ENCODE data around the gene GALNS.
"Not testable (repeated sequence)": the region's sequence is repeated elsewhere in the genome, so short reads cannot be mapped to it uniquely, and the experiment has no call there.

Gene GALNS, protein sequence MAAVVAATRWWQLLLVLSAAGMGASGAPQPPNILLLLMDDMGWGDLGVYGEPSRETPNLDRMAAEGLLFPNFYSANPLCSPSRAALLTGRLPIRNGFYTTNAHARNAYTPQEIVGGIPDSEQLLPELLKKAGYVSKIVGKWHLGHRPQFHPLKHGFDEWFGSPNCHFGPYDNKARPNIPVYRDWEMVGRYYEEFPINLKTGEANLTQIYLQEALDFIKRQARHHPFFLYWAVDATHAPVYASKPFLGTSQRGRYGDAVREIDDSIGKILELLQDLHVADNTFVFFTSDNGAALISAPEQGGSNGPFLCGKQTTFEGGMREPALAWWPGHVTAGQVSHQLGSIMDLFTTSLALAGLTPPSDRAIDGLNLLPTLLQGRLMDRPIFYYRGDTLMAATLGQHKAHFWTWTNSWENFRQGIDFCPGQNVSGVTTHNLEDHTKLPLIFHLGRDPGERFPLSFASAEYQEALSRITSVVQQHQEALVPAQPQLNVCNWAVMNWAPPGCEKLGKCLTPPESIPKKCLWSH

DNA sequence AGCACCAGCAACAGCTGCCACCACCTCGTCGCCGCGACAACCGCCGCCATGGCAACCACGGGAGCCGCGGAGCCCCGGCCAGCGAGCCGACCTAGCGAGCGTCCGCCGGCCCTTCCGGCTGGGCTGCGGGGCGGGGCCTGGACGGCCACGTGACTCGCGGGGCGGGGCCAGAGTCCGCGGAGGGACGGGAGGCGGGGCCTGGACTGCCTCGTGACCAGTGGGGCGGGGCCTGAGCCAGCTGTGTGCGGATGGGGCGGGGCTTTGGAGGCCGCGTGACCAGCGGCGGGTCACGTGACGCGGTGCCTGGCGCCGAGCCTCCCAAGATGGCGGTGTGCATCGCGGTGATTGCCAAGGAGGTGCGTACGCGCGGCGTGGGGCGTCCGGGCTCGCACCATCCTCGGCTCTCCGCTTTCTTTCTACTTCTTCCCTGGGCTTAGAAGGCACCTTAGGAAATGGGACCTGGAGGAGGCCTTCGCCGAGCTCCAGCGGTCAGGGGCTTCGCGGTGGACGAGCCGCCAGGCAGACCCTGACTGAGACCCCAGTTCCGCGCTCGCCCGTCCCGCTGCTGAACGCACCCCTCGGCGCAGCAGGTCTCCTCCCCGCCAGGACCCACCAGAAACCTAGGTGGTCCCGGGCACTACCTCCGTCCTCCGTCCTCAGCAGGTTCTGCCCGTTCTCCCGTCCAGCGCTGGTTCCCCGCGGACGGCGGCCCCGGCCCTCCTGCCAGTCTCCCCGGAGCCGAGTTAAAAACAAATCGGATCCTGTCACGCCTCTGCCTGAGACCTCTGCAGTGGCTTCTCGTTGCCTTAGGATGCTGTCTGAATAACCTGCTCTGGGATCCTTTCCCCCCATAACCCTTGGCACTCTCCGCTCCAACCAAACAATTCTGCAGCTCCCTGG lies at the start of gene GALNS, which contains the start of gene TRAPPC2L:
Gene GALNS, minus strand, starts transcription at position 120 of the 900 bp plus-strand sequence. Its CDS starts 70 bp downstream, at position 50.
Gene TRAPPC2L, plus strand, starts transcription at position 300 of the 900 bp plus-strand sequence. Its CDS starts 24 bp downstream, at position 324.
- in situ Hi-C loops (cut with MboI; ENCODE audit: low sequenced_read_pairs) = no loop called here

DNA sequence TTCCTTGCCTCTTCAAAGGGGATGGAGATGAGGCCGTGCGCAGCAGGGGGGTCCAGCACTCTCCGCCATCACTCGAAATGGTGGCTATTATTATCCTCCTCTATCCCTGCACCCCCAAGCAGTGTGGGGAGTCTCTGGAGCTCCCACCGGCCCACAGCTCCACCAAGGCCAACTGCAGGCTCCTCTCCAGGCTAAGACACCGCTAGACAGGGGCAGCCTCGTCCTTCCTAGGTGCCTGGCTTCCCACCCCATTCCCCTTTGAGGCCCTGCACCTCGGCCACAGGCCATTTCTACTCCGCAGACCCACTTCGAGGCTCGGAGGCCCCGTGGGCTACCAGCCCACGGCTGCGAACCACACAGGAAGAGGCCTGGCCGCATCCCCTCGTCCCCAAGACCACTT lies 49.3 kb upstream of the GALNS start:
- in situ Hi-C loops (cut with MboI; ENCODE audit: low sequenced_read_pairs) = no loop called here

DNA sequence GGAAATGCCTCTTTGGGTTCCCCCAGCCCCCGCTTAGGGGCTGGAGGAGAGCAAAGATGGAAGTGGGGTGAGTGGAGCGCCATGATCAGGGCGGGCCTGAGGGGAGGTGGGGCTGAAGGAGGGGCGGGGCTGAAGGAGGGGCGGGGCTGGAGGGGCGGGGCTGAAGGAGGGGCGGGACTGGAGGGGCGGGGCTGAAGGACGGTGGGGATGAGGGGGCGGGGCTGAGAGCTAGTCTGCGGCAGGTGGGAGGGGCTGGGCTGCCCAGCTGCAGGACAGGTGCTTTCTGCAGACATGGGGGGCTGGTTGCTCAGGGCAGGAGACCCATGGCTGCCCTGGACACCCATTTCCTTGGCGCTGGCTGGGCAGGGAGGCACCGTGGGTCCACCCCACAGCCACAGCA lies 48.8 kb upstream of the GALNS start:
- in situ Hi-C loops (cut with MboI; ENCODE audit: low sequenced_read_pairs) = no loop called here

DNA sequence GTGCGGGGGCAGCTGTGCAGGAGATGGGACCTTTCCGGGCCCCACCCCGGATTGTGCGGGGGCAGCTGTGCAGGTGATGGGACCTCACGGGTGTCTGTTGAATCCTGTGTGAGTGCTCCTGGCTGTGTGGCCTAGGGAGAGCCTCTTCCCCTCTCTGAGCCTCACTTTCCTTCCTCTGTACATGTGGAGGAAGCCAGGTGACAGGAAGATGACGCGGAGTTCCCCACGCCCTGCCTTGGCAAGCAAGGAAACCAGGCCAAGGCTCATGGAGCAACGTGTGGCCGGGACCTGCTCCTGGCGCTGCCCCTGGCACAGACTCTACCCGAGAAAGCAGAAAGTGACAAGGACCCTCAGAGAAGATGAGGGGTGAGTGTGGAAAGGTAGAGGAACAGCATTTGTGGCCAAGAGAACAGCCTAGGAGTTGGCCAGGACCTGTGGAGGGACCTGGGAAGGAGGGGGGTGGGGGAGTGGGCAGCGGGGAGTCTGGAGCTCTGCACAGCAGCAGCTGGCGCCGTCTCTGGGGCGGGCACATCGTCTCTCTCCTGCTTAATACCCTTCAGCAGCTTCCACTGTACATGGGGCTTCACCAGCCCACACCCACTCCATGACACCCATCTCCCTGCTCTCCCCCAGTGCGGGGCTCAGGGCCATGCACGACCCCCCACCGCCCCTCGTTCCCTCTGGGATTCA lies 48.1 kb upstream of the GALNS start:
- in situ Hi-C loops (cut with MboI; ENCODE audit: low sequenced_read_pairs) = no loop called here

DNA sequence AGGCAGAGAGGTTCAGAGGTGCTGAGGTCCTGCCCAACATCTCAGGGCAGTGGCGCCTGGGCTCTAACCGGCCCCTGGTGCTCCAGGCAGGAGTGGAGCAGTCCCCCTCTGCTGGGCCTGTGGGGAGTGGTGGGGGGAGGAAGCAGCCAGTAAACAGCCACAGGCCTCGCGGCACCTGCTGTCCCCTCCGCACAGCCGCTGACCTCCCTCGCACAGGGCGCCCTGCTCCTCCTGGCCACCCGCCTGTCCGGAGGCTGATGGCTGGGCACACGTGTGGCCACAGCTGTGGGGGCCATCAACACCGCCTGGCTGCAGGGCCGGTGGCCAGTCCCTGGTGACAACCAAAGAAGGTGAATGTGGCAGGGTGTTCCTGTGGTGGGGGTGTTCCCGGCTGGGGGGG lies 46.5 kb upstream of the GALNS start:
- in situ Hi-C loops (cut with MboI; ENCODE audit: low sequenced_read_pairs) = no loop called here

DNA sequence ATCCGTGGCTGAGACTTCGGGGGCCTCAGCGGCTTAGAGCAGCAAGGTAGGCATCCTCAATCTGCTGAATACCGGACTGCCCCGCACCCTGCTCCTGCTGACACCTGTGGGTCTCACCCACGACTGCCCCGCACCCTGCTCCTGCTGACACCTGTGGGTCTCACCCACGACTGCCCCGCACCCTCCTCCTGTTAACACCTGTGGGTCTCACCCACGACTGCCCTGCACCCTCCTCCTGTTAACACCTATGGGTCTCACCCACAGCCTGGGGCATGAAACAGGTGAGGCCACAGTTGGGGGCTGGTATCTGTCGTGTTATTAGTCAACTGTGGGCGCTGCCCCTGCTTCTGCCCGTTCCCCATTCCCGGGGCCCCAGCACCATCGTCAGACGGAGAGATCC lies 46.0 kb upstream of the GALNS start:
- in situ Hi-C loops (cut with MboI; ENCODE audit: low sequenced_read_pairs) = no loop called here

DNA sequence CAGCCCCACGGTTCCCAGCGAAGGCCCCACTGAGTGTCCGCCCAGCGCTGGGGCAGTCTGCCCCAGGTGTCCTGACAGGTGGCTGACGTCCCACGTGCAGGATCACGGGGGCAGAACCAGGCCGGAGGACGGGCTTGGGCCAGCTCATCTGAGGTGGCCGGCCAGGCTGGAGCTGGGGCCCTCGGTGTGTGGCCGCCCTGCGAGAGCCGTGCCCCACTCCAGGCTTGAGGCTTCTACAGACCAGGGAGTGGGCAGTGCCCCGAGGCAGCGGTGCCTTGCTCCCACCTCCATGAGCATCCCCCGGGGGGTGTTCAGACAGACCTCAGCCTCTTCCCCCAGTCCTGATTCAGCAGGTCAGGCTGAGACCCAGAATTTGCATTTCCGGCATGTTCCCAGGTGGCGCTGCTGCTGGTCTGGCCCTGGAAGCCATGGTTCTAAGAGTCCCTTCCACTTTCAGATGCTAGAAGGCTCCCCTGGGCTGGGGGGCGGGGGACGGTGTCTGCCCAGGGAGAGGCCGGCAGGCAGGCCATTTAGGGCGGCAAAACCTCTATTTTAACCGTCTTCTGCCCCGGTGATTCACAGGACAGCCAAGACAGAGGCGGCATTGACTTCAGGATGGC lies 45.1 kb upstream of the GALNS start:
- in situ Hi-C loops (cut with MboI; ENCODE audit: low sequenced_read_pairs) = no loop called here

DNA sequence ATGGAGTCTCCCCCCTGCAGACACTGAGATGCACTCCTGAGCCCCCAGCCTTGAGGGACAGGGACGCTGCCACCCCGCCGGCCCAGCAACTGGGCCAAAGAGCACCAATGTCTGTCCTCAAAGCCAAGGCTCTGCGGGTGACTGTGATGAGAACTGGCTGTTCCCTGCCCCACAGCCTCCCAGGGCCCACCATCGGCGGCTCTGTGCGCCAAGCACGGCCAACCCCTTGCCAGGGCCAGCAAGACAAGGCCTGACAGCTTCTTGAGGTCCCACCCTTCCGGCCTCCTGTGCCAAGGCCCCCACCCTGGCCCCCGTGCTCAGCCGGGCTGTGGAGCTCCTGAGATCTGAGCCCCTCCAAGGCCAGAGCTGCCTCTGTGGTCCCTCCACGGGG lies 43.9 kb upstream of the GALNS start:
- in situ Hi-C loops (cut with MboI; ENCODE audit: low sequenced_read_pairs) = no loop called here

DNA sequence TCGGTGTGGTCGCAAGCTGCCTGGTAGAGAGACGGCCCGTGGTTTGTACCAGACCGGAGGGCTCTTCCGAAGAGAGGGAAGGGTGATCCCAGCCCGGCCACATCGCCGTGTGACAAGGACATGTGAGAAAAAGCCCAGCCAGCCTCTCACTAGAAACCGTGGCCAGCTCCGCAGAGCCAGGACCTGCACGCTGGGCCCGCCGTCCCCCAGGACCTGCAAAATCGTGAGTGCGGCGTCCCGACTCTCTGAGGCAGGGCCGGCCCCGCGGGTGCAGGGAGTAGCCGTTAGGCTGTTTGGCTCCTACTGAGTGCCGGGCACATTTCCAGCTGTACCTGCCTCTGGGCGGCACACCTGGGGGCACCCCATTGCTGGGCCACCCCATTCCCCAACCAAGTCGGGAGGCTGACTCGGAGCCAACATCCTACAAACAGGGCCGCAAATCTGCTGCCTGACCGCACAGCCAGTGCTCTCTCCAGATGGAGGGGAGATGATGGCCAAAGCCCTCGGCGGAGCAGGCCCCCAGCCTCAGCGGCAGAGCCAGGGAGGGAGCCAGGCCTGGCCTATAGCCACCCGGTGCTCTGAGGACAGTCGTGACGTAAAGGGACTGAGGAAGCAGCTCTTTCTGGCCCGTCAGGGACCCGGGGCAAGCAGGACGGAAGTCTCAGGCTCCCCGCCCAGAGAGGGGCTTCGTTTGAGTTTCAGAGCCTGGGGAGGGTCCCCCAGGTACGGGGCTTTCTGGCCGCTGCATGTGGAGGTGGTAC lies 43.3 kb upstream of the GALNS start:
- in situ Hi-C loops (cut with MboI; ENCODE audit: low sequenced_read_pairs) = no loop called here

DNA sequence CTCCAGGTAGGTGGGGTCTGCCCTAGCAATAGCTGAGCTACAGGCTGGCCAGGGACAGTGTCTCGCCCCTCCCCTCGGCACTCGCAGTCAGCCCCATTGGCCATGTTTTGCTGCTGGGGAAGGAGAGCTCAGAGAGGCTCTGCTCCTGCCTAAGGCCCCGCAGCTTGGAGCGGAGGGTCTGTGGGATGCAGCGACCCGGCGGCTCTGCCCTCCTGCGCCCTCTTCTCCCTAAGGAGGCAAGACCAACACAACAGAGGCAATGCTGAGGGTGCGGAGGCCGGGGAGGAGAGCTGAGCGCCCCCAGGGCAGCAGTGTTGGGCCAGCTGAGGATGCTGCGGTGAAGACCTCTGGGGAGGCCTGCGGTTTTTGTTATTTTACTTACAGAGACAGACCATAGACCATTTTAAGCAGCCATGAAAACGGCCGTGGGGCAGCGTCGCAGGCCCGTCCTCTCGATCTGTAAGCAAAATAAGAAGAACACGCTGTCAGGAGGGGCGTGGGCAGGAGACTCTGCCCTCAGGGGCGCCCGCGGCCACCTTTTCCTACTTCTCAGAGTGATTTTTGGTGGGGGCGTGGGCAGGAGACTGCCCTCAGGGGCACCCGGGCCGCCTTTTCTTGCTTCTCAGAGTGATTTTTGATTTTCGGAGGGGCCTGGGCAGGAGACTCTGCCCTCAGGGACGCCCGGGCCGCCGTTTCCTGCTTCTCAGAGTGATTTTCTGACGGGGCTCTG lies 41.1 kb upstream of the GALNS start:
- in situ Hi-C loops (cut with MboI; ENCODE audit: low sequenced_read_pairs) = no loop called here

DNA sequence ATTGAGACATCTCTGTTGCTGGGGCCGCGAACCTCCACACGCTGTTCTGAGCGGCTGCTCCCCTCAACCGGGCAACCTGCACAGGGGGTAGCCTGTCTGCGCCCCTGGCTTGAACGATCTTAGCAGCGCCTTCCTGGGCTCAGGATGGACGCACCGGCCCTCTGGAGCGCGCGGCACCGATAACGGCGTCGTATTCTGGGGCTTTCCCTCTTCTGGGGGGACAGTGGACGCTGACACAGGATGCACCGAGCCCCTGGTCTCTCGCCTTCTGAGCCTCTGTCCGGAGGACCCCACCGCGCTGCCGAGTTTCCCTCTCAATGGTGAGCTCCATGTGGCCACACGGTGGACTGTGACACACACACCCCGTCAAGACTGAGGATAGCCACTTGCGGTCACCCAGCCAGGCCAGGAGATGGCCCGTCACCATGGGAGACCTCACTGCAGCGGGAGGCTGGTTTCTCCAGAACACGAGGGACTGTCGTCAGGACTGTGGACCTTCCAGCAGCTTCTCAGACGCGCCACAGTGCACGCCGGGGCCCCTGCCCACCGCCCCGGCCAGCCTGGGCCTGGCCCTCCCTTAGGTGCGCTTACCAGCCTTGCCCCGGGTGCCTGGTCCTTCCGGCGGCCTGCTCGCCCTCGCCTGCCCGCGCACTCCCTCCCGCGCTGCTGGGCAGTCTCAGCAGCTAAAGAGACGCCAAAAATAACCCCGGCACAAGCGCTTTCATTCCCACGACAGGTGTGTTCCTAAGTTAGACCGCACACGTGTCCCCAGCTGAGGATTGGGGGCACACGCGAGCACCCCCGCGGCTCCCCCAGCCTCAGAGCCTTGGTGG lies 39.7 kb upstream of the GALNS start:
- in situ Hi-C loops (cut with MboI; ENCODE audit: low sequenced_read_pairs) = no loop called here

DNA sequence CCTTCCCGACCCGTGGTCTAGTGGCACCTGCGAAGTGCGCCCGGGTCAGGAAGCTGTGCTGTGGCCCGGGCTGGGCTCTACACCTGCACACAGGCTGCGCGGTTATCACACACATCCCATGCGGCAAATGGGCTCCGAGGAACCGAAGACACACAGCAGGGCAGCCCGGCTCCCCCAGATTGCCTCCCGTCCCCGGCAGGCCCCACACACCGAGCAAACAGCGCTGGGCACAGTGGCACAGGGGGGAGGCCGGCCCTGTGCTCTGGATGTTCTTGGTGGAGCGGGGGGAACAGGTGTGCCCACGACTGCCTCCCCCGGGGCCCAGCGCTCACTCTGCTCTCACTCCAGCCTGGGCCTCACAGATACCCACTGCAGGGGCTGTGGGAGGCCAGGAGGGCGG lies 38.6 kb upstream of the GALNS start:
- in situ Hi-C loops (cut with MboI; ENCODE audit: low sequenced_read_pairs) = no loop called here

DNA sequence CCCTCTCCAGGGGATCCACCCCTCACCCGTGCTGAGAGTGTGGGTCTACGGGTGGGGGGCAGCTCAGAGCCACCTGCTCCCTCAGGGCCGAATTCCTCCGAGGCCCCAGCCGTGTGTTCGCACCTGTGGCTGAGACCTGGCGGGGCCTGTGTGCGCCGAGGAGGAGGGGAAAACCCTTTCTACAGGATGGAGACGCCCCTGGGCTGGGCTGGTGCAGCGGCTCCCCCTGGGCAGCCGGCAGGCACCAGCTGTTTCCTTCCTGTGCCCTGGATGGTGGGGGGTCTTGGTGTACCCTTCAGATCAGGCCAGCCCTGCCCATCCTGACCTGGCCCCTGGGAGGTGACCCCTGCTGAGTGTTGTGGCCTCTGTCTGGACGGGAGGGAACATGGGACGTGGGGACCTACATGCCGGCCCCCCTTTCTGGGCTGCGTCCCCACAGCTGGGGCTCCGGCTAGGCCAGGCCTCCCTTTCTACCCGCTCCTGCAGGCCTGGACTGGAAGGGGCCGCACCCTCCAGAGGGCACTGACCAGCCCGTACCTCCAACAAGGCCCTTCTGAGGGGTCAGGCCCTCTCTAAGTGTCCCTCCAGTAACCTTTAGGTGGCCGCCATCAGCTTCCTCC lies 38.0 kb upstream of the GALNS start:
- in situ Hi-C loops (cut with MboI; ENCODE audit: low sequenced_read_pairs) = no loop called here

DNA sequence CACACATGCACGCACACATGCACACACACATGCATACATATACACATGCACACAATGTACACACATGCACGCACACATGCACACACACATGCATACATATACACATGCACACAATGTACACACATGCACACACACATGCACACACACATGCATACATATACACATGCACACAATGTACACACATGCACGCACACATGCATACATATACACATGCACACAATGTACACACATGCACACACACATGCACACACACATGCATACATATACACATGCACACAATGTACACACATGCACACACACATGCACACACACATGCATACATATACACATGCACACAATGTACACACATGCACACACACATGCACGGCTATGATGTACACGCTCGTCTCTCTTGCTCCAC lies 37.5 kb upstream of the GALNS start:
- in situ Hi-C loops (cut with MboI; ENCODE audit: low sequenced_read_pairs) = not testable (repeated sequence)

DNA sequence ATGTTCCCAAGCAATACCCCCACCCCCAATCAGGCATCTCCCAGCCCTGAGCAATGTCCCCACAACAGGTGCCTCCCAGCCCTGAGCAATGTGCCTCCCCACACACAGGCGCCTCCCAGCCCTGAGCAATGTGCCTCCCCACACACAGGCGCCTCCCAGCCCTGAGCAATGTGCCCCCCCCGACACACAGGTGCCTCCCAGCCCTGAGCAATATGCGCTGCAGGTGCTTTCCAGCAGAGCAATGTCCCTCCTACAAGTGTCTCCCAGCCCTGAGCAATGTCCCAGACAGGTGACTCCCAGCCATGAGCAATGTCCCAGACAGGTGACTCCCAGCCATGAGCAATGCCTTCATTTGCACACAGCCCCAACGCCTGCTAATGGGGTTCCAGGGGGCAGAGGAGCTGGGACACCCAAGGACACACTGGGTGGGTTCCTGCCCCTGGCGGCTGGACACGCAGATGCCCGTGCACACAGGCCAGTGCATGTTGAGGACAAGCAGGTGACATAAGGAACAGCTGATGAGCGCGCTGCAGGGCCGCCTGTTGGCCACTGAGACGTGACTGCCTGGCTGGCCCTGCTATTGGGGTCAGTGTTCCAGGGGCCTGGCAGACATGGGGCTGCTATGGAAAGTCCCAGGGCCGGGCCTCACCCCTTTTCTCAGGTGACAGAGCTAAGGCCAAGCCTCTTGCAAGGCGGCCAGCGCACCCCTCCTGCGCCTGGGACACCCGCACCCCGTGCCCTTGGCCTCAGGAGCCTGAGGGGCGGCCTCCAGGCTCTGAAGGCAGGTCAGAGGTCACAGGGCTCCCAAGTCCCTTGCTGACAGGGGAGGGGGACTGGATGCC lies 36.6 kb upstream of the GALNS start:
- in situ Hi-C loops (cut with MboI; ENCODE audit: low sequenced_read_pairs) = no loop called here

DNA sequence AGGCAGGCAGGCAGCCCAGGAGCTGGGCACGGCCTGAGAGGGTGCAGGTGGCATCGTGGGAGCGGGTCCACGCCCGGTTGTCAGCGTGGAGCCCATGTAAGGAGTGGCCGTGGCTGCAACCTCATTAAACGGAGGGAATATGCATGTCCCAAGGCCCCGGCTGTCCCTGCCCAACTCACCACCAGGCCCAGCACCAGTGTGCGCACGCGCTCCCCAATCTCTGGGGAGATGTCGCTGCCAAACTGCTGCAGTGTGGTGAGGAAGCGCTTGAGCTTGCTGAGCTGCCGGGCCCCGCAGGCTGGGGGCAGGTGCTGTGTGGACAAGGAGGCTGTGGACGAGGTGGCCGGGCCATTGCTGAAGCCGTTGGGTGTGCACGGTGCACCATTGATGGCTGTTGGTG lies 35.3 kb upstream of the GALNS start:
- in situ Hi-C loops (cut with MboI; ENCODE audit: low sequenced_read_pairs) = no loop called here

DNA sequence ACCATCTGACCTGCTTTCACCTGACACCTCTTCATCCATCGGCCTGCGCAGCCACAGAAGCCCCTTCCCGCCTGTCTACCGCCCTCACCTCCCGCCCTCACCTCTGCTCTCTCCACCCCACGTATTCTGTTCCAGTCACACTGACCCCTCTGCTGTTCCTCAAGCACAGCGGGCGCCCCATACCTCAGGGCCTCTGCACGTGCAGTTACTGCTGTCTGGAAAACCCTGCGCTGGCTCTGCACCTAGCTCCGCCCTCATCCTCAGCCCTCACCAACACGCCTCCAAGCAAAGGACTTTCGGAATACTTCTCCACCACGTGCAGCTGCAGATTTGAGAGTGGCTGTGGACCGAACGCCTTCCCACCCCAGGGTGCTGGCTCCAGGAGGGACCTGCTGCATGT lies 34.3 kb upstream of the GALNS start:
- in situ Hi-C loops (cut with MboI; ENCODE audit: low sequenced_read_pairs) = no loop called here
